Heart left ventricle (tissue), 16 donors: ENCODE results near the gene CNTN5. TPM values are rescaled to one million over a fixed set of nuclear protein-coding genes. Genes with fewer than 3 reads are reported as not detected.

Source experiments
- ATAC-seq, 4 donors: fragments of 200-7000 bp; cut with Tn5 transposase; one replicate each; pipeline ENCODE4 v1.9.1; 2020 to 2022; ENCODE audit warnings: moderate library complexity in 4 of 4, mild to moderate bottlenecking in 3 of 4, moderate number of reproducible peaks in 1 of 4
- DNase-seq, 5 donors: peaks; one replicate each; pipeline ENCODE4 v3.0.0-alpha.2; 2020
- H3K27ac ChIP-seq, 12 donors: fragments of 200-600 bp; sonication (generic) in 4 of 12; one replicate each; pipeline versions ENCODE4 v1.5.0 to v1.8.0; 2016 to 2022; ENCODE audit warnings: mild to moderate bottlenecking in 2 of 12
- H3K27me3 ChIP-seq, 9 donors: fragments of 200-600 bp; sonication (generic) in 2 of 9; one replicate each; pipeline versions ENCODE4 v1.5.1 to v1.8.0; 2016 to 2022; ENCODE audit warnings: mild to moderate bottlenecking in 3 of 9
- H3K36me3 ChIP-seq, 9 donors: fragments of 200-600 bp; sonication (generic) in 2 of 9; one replicate each; pipeline versions ENCODE4 v1.5.0 to v1.8.0; 2018 to 2022; ENCODE audit warnings: mild to moderate bottlenecking in 2 of 9
- H3K4me1 ChIP-seq, 12 donors: fragments of 200-600 bp; sonication (generic) in 4 of 12; one replicate each; pipeline versions ENCODE4 v1.5.0 to v1.8.0; 2016 to 2022; ENCODE audit warnings: mild to moderate bottlenecking in 3 of 12
- H3K4me3 ChIP-seq, 12 donors: fragments of 200-600 bp; sonication (generic) in 4 of 12; one replicate each; pipeline versions ENCODE4 v1.5.0 to v1.8.0; 2017 to 2022; ENCODE audit warnings: mild to moderate bottlenecking in 9 of 12, moderate library complexity in 4 of 12
- H3K9me3 ChIP-seq, 12 donors: fragments of 200-600 bp; sonication (generic) in 4 of 12; one replicate each; pipeline versions ENCODE4 v1.5.0 to v1.8.0; 2016 to 2022; ENCODE audit warnings: mild to moderate bottlenecking in 1 of 12
- POLR2A ChIP-seq, 2 donors: fragments of 450-650 bp; IDR thresholded peaks; one replicate each; pipeline ENCODE4 v1.6.1; 2017; ENCODE audit warnings: antibody characterized with exemption in 2 of 2, mild to moderate bottlenecking in 2 of 2, moderate library complexity in 2 of 2
- WGBS, 4 donors: extraction: QIAGEN DNeasy Blood & Tissue Kit in 2 of 4; methylation state at CpG; one replicate each; pipeline versions ENCODE4 v1.1.5 to v1.1.7; 2013 to 2018; 5-methylcytosine and 5-hydroxymethylcytosine counted together
- intact Hi-C, 10 donors: fragments of 100-400 bp; cut with DNase I; formaldehyde crosslinking; loops; one replicate each; pipeline versions ENCODE4 v1.11.1 to v1.14.2; 2022
- polyA plus RNA-seq, 2 donors: library from polyadenylated mRNA; stranded (reverse); fragments of 200-250 nt; gene quantifications; one replicate each; pipeline ENCODE4 v1.2.3, GENCODE V29; 2013
- total RNA-seq, 9 donors: library from RNA; depleted of rRNA in 2 of 9; stranded (reverse); fragments of >200 nt in 2 of 9; fragmentation: NEBNext Ultra II Directional in 3 of 9; extraction: Animal tissue kit (Norgen Biotek cat#: 25700) in 3 of 9; gene quantifications; one replicate each; pipeline versions ENCODE4 v1.1.0 to v1.2.4, GENCODE V29; 2016 to 2023
- TF ChIP-seq, protein P1 (sequence below), 12 donors: fragments of 200-600 bp; sonication (generic) in 4 of 12; IDR thresholded peaks; one replicate each; pipeline versions ENCODE4 v1.5.0 to v1.8.0; 2018 to 2022; ENCODE audit warnings: antibody characterized with exemption in 12 of 12, mild to moderate bottlenecking in 5 of 12
- donor health status: ischemic (EF 13 %, LVEDD 7.1; RV severe dilation, severe dysfunction).
- donor health status: healthy with polysubstance abuse.
- donor health status: DM: no; HTN: yes; CAD: no.
- donor health status: DM: no; HTN: no; CAD: no.
- donor health status: ischemic (EF 25% LVEDD 6.9; RV normal size, moderate dysfunction).
- donor health status: ischemic (EF 25% LVEDD 5.7; RV mildly dilated, moderate dysfunction).
- donor health status: healthy.
- donor health status: DM: yes; HTN: yes; CAD: no.
- donor health status: ischemic (EF 35%, LVEDD 5.7; RV mildly dilated, moderate dysfunction).
- donor health status: nonischemic (EF 11% LVEDD 7.7; RV severe dilation, severe dysfunction).
- donor health status: DM: yes; HTN: yes; CAD: no.
- donor health status: PGD.
- donor health status: ischemic (EF 29% LVEDD 5.4; RV normal size, mild dysfunction).
- donor health status: nonischemic (EF 23%, LVEDD 6.1; RV moderate dilation, normal function).

CNTN5 gene
- total and polyA plus RNA-seq, 11 donors = 0.11 to 0.16 TPM; not detected in 9

DNA sequence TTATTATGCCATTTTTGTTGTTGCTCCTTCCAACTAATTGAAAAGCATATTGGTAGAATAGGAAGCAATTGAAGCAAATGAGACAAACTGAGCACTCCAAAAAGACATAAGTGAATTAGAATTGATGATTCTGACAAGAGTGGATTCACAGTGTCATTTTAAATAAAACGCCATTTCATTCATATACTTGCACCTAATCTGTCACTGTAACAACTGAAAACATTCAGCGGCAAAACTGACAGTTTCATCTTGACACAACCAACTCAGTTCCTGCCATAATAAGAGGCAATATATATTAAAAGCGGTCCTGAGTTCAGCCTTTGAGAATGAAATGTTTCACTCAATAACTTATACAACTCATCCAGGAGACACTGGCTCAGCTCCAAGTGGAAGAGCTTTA lies 306.8 kb downstream of the CNTN5 start:
- H3K9me3 ChIP-seq = no peaks in the 10 kb centered on the region
- no peaks in the 10 kb centered on the region for H3K36me3 ChIP-seq
- no peaks in the 10 kb centered on the region for H3K27me3 ChIP-seq
- DNase-seq = no peak
- H3K27ac ChIP-seq = no peak overlapping the region
- no peak for ATAC-seq
- no peak overlapping the region for H3K4me3 ChIP-seq
- TF ChIP-seq, protein P1, sequence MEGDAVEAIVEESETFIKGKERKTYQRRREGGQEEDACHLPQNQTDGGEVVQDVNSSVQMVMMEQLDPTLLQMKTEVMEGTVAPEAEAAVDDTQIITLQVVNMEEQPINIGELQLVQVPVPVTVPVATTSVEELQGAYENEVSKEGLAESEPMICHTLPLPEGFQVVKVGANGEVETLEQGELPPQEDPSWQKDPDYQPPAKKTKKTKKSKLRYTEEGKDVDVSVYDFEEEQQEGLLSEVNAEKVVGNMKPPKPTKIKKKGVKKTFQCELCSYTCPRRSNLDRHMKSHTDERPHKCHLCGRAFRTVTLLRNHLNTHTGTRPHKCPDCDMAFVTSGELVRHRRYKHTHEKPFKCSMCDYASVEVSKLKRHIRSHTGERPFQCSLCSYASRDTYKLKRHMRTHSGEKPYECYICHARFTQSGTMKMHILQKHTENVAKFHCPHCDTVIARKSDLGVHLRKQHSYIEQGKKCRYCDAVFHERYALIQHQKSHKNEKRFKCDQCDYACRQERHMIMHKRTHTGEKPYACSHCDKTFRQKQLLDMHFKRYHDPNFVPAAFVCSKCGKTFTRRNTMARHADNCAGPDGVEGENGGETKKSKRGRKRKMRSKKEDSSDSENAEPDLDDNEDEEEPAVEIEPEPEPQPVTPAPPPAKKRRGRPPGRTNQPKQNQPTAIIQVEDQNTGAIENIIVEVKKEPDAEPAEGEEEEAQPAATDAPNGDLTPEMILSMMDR (IDR thresholded peaks at IDR 0.05) = no peak
- no peak for TF ChIP-seq POLR2A (IDR thresholded peaks at IDR 0.05)
- H3K4me1 ChIP-seq = no peaks in the 10 kb centered on the region
- WGBS, 4 donors = 89 to 95% (median 92%) methylated on average over 3 of the region's 3 CpGs
- intact Hi-C loops = no loop called here

DNA sequence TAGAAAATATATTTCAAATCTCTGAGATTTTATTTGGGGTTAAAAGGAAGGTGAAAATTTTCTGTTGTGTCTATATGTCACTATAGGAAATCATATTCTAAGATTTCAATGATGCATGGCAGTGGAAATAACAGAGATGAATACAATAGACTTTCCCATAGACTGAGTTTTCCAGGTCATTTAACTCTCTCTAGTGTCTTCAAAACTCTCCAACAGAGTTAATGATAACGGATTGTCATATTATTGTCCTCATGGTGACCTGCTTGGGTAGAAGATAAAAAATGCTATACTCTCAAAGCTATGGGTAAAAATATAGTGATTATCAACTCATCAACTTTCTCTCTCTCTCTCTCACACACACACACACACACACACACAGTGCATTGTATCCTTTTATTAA lies 312.9 kb downstream of the CNTN5 start:
- 76 to 81% (median 78%) methylated on average over 1 of the region's 1 CpG for WGBS, 4 donors

DNA sequence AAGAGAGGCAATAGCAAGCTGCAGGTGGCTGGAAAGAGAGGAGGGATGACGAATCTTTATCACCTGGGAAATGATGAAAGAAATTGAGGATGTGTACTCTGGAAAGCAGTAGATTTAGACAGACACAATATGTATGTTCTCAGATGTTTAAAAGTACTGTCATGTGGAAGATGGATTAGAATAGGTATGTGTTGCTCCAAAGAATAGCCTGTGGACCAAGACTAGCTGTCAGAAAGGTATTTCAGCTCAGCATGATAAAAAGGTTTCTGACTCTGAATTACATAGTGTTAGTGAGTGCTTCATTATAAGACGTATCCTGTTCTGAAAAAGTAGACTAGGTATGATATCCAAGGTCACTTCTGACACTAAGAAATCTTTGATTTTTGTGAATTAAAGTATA lies 322.4 kb downstream of the CNTN5 start:
- intact Hi-C loops = loop anchor here in 1 of 10 donors (10.0 kb wide), 1 partner anchor 62 kb away; no protein-coding TSS in a partner anchor
- no peak overlapping the region for H3K4me3 ChIP-seq
- no peaks in the 10 kb centered on the region for H3K27me3 ChIP-seq
- ATAC-seq = no peak
- H3K4me1 ChIP-seq = no peaks in the 10 kb centered on the region
- no peaks in the 10 kb centered on the region for H3K36me3 ChIP-seq
- no peak for DNase-seq
- WGBS, 4 donors = 53 to 70% (median 67%) methylated on average over 2 of the region's 2 CpGs
- H3K27ac ChIP-seq = no peak overlapping the region
- H3K9me3 ChIP-seq = peaks cover 0 to 3% (median 0%) of the 10 kb centered on the region in 12 donors
- TF ChIP-seq POLR2A (IDR thresholded peaks at IDR 0.05) = no peak
- TF ChIP-seq, protein P1 (IDR thresholded peaks at IDR 0.05) = no peak

More for the DNA sequence above, 312.9 kb downstream of the CNTN5 start:
- Histone ChIP-seq H3K36me3 (no peaks in the 10 kb centered on the region), H3K4me1 (no peaks in the 10 kb centered on the region), H3K27me3 (no peaks in the 10 kb centered on the region), H3K4me3 (no peak overlapping the region), H3K27ac (no peak overlapping the region), H3K9me3 (no peaks in the 10 kb centered on the region)
- no peak for DNase-seq
- intact Hi-C loops = no loop called here
- ATAC-seq = no peak
- TF ChIP-seq POLR2A (IDR thresholded peaks at IDR 0.05) = no peak
- TF ChIP-seq, protein P1 (IDR thresholded peaks at IDR 0.05) = no peak

DNA sequence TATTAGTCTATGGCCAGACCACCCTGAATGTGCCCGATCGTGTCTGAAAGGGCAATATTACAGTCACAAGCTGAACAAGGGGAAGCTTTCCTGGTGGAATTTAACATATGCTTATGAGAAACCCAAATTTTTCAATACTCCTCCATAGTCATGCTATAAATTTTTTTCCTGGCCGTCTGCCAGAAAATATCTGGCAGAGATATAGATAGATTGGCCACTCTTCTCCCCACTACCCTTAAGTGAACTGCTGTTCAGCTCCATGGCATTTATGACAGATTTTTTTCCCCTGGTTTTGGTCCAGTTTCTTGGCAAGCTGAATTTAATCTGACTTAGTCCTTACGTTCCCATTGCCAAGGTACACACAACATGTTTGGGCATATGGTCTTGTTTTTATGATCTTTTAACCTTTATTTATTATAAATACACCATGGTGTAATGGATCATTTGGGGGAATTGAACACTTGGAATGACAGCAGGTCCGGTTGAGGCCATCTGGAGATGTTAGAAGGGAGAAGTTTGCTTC lies 328.5 kb downstream of the CNTN5 start:
- Histone ChIP-seq H3K27me3 (no peaks in the 10 kb centered on the region), H3K9me3 (no peaks in the 10 kb centered on the region), H3K27ac (no peak overlapping the region), H3K36me3 (no peaks in the 10 kb centered on the region), H3K4me3 (no peak overlapping the region), H3K4me1 (peaks cover 0 to 21% (median 0%) of the 10 kb centered on the region in 12 donors)
- no peak for TF ChIP-seq POLR2A (IDR thresholded peaks at IDR 0.05)
- TF ChIP-seq, protein P1 (IDR thresholded peaks at IDR 0.05) = no peak
- ATAC-seq (no peak), DNase-seq (no peak)
- 49 to 66% (median 63%) methylated on average over 5 of the region's 5 CpGs for WGBS, 4 donors
- intact Hi-C loops = loop anchor here in 2 of 10 donors (5.0 to 10.0 kb wide), 2 partner anchors 33 to 56 kb away; no protein-coding TSS in a partner anchor
